ENCODE results near the gene WDFY4.

The WDFY4 gene

GRCh38 chr10:48693206-48693605 lies 8.5 kb downstream of the WDFY4 start:
- FAIRE-seq: no peak

- no peak for FAIRE-seq
Observed at GRCh38 chr10:48694371-48695030, 9.8 kb downstream of the WDFY4 start.

- FAIRE-seq: no peak
Observed at GRCh38 chr10:48695636-48696534, 11.2 kb downstream of the WDFY4 start.

GRCh38 chr10:48696535-48696873 lies 11.8 kb downstream of the WDFY4 start:
- no peak for FAIRE-seq

GRCh38 chr10:48697091-48697490 lies 12.4 kb downstream of the WDFY4 start:
- no peak for FAIRE-seq

GRCh38 chr10:48697821-48698764 lies 13.4 kb downstream of the WDFY4 start:
- no peak for FAIRE-seq

GRCh38 chr10:48699011-48699627 lies 14.4 kb downstream of the WDFY4 start:
- FAIRE-seq: no peak

- no peak for FAIRE-seq
Observed at GRCh38 chr10:48700071-48700470, 15.4 kb downstream of the WDFY4 start.

GRCh38 chr10:48700493-48700892 lies 15.8 kb downstream of the WDFY4 start:
- FAIRE-seq: no peak

GRCh38 chr10:48701139-48701901 lies 16.6 kb downstream of the WDFY4 start:
- FAIRE-seq: no peak

GRCh38 chr10:48701941-48702340 lies 17.3 kb downstream of the WDFY4 start:
- FAIRE-seq: no peak

GRCh38 chr10:48703531-48704122 lies 19.0 kb downstream of the WDFY4 start:
- no peak for FAIRE-seq

- FAIRE-seq: no peak
Observed at GRCh38 chr10:48704156-48704555, 19.5 kb downstream of the WDFY4 start.

GRCh38 chr10:48705401-48705938 lies 20.8 kb downstream of the WDFY4 start:
- FAIRE-seq: no peak

GRCh38 chr10:48707472-48707871 lies 22.8 kb downstream of the WDFY4 start:
- no peak for FAIRE-seq

- FAIRE-seq: no peak
Observed at GRCh38 chr10:48708144-48708543, 23.5 kb downstream of the WDFY4 start.

GRCh38 chr10:48710647-48711275 lies 26.1 kb downstream of the WDFY4 start:
- FAIRE-seq: no peak

- FAIRE-seq: no peak
Observed at GRCh38 chr10:48711830-48712229, 27.2 kb downstream of the WDFY4 start.

GRCh38 chr10:48714088-48714487 lies 29.4 kb downstream of the WDFY4 start:
- no peak for FAIRE-seq

- no peak for FAIRE-seq
Observed at GRCh38 chr10:48716416-48716815, 31.7 kb downstream of the WDFY4 start.

GRCh38 chr10:48720611-48721010 lies 35.9 kb downstream of the WDFY4 start:
- no peak for FAIRE-seq

Measured in endometrium (tissue), 2 donors.